Endothelial cell of umbilical vein (primary cell): Measurements from ENCODE around the gene SEMA6C.

ENCODE experiments used
- CTCF ChIP-seq, 2 donors: IDR thresholded peaks; 1 replicate in 1 of 2; 2 replicates in 1 of 2; pipeline ENCODE4 v1.5.1; 2011; ENCODE audit warnings: low read length in 2 of 2, mild to moderate bottlenecking in 2 of 2, moderate library complexity in 2 of 2, control low read depth in 1 of 2, inconsistent platforms in 1 of 2, low read depth in 1 of 2; ENCODE audit not compliant: insufficient read depth in 1 of 2; ENCODE audit errors: extremely low read depth in 1 of 2
- JUN ChIP-seq: IDR thresholded peaks from 2 replicates; pipeline ENCODE4 v1.6.1; 2011; ENCODE audit warnings: borderline replicate concordance, low read depth; ENCODE audit not compliant: insufficient read length, insufficient read depth
- POLR2AphosphoS5 ChIP-seq: IDR thresholded peaks from 2 replicates; pipeline ENCODE4 v1.6.1; 2012; ENCODE audit warnings: low read depth, mild to moderate bottlenecking, control low read depth, low read length, moderate library complexity; ENCODE audit not compliant: insufficient read depth

GRCh38 chr1:151135433-151136385 lies 10.7 kb downstream of the SEMA6C start:
- no peak for TF ChIP-seq POLR2AphosphoS5
- no peak for TF ChIP-seq CTCF (IDR thresholded peaks at IDR 0.05; ENCODE audit: extremely low read depth in 1 of 2, insufficient read depth in 1 of 2, low read depth in 1 of 2, low read length in 2 of 2)
- no peak for TF ChIP-seq JUN
